Caco-2 (cell line): ENCODE results near the gene CCDC116. TPM values are rescaled to one million over a fixed set of nuclear protein-coding genes. Genes with fewer than 3 reads are reported as not detected.
"Not testable (repeated sequence)": the region's sequence is repeated elsewhere in the genome, so short reads cannot be mapped to it uniquely, and the experiment has no call there.

Experiments
- BruUV-seq: library from RNA; stranded (reverse); fragments of 400-500 nt; replicated peaks from 2 replicates; lab custom pipeline; 2021; lab: Mats Ljungman, UMichigan
- CTCF ChIA-PET: fragments of 300-600 bp; sonication (Branson Sonifier 250); formaldehyde crosslinking; loops from one replicate; lab custom pipeline; 2022; ENCODE audit warnings: antibody characterized with exemption; lab: Charles Lee
- POLR2A ChIA-PET: fragments of 300-600 bp; sonication (Branson Sonifier 250); formaldehyde crosslinking; loops from one replicate; lab custom pipeline; 2022; ENCODE audit warnings: antibody characterized with exemption; lab: Charles Lee
- DNase-seq, 2 experiments: peaks; one replicate each; pipeline versions ENCODE4 v3.0.0 to v3.0.0-alpha.2; 2020 to 2022
- H3K27me3 ChIP-seq: replicated peaks from 2 replicates; pipeline ENCODE4 v1.6.0; 2011; ENCODE audit warnings: low read length; ENCODE audit not compliant: control insufficient read depth, insufficient read depth
- H3K36me3 ChIP-seq: 2 replicates; pipeline ENCODE4 v1.5.1; 2011; ENCODE audit warnings: low read length; ENCODE audit not compliant: control insufficient read depth, insufficient read depth
- H3K4me1 ChIP-seq: fragments of 250-450 bp; sonication (Bioruptor Pico); 2 replicates; pipeline ENCODE4 v1.5.1; 2020; ENCODE audit warnings: mild to moderate bottlenecking
- H3K4me3 ChIP-seq: 2 replicates; pipeline ENCODE4 v1.5.1; 2011; ENCODE audit warnings: low read depth, mild to moderate bottlenecking, control low read depth, low read length
- H3K9me3 ChIP-seq: fragments of 250-450 bp; sonication (Bioruptor Pico); 2 replicates; pipeline ENCODE4 v1.5.1; 2020; ENCODE audit warnings: mild to moderate bottlenecking, moderate library complexity
- H3K27ac Mint-ChIP-seq: one replicate; pipeline ENCODE4 v1.8.0; 2022; ENCODE audit warnings: mixed read lengths; ENCODE audit not compliant: unreplicated experiment
- H3K27me3 Mint-ChIP-seq: one replicate; pipeline ENCODE4 v1.8.0; 2022; ENCODE audit warnings: mixed read lengths; ENCODE audit not compliant: insufficient read depth, unreplicated experiment
- H3K36me3 Mint-ChIP-seq: one replicate; pipeline ENCODE4 v1.8.0; 2022; ENCODE audit warnings: mild to moderate bottlenecking, mixed read lengths; ENCODE audit not compliant: insufficient read depth, unreplicated experiment
- H3K4me1 Mint-ChIP-seq: one replicate; pipeline ENCODE4 v1.8.0; 2022; ENCODE audit warnings: low read depth, mixed read lengths; ENCODE audit not compliant: unreplicated experiment
- H3K4me3 Mint-ChIP-seq: one replicate; pipeline ENCODE4 v1.8.0; 2022; ENCODE audit warnings: mild to moderate bottlenecking, moderate library complexity, mixed read lengths; ENCODE audit not compliant: unreplicated experiment
- H3K9me3 Mint-ChIP-seq: one replicate; pipeline ENCODE4 v1.8.0; 2022; ENCODE audit warnings: mixed read lengths; ENCODE audit not compliant: unreplicated experiment
- intact Hi-C: fragments of 100-400 bp; cut with micrococcal nuclease; formaldehyde crosslinking; loops from one replicate; pipeline ENCODE4 v1.10.0; 2022; ENCODE audit not compliant: unreplicated experiment
- total RNA-seq: library from RNA; stranded (reverse); gene quantifications from 2 replicates; pipeline ENCODE4 v1.2.3, GENCODE V29; 2022
- TF ChIP-seq, protein P1 (sequence below), 2 experiments: fragments of 200-600 bp in 1 of 2; IDR thresholded peaks; 1 replicate in 1 of 2; 2 replicates in 1 of 2; pipeline versions ENCODE4 v1.5.1 to v1.8.0; 2011 to 2022; ENCODE audit warnings: antibody characterized with exemption in 1 of 2, control low read depth in 1 of 2, inconsistent platforms in 1 of 2, low read depth in 1 of 2, low read length in 1 of 2, mild to moderate bottlenecking in 1 of 2, moderate library complexity in 1 of 2; ENCODE audit not compliant: insufficient read depth in 1 of 2, severe bottlenecking in 1 of 2, unreplicated experiment in 1 of 2

CCDC116 gene
- total RNA-seq, 1 experiment from 2014 or later: not detected

DNA sequence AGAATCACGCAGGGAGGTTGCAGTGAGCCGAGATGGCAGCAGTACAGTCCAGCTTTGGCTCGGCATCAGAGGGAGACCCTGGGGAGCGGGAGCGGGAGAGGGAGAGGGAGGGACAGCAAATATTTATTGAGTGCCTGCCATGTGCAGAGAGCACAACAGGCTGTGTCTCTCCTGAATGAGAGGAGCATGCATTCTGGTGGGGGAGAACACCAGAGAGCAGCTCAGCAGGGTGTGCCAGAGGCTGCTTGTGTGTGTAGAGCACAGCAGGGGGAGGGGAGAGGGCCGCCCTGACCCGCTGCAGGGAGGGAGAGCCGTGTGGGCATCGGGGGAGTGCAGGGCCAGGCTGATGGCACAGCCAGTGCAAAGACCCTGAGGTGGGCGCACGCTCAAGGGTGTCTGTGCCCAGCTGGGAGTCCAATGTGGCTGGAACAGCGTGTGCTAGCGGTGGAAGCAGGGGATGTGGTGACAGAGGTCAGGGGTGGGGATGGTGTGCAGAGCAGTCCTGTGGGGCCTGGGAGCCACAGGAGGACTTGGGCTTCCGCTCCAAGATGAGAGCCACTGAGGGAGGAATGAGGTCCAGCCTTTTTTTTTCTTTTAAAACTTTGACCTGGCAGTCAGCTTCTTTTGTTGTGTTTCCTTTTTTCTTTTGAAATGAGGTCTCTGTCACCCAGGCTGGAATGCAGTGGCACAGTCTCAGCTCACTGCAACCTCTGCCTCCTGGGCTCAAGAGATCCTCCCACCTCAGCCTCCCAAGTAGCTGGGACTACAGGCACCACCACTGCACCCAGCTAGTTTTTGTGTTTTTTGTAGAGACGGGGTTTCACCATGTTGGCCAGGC lies 45.3 kb downstream of the CCDC116 start:
- peaks cover 58% of the 10 kb centered on the region for H3K36me3 Mint-ChIP-seq
- intact Hi-C loops: no loop called here
- no peaks in the 10 kb centered on the region for H3K9me3 ChIP-seq
- peaks cover 4% of the 10 kb centered on the region for H3K36me3 ChIP-seq
- H3K4me3 ChIP-seq: no peak overlapping the region
- H3K27me3 Mint-ChIP-seq: no peaks in the 10 kb centered on the region
- POLR2A ChIA-PET: no interaction called here
- H3K4me1 Mint-ChIP-seq: no peaks in the 10 kb centered on the region
- no peaks in the 10 kb centered on the region for H3K4me1 ChIP-seq
- H3K27ac Mint-ChIP-seq: no peak overlapping the region
- H3K9me3 Mint-ChIP-seq: no peaks in the 10 kb centered on the region
- H3K4me3 Mint-ChIP-seq: no peak overlapping the region
- no peaks in the 10 kb centered on the region for H3K27me3 ChIP-seq
- CTCF ChIA-PET: no interaction called here
- DNase-seq: no peak
- TF ChIP-seq, protein P1, sequence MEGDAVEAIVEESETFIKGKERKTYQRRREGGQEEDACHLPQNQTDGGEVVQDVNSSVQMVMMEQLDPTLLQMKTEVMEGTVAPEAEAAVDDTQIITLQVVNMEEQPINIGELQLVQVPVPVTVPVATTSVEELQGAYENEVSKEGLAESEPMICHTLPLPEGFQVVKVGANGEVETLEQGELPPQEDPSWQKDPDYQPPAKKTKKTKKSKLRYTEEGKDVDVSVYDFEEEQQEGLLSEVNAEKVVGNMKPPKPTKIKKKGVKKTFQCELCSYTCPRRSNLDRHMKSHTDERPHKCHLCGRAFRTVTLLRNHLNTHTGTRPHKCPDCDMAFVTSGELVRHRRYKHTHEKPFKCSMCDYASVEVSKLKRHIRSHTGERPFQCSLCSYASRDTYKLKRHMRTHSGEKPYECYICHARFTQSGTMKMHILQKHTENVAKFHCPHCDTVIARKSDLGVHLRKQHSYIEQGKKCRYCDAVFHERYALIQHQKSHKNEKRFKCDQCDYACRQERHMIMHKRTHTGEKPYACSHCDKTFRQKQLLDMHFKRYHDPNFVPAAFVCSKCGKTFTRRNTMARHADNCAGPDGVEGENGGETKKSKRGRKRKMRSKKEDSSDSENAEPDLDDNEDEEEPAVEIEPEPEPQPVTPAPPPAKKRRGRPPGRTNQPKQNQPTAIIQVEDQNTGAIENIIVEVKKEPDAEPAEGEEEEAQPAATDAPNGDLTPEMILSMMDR (IDR thresholded peaks at IDR 0.05; ENCODE audit: insufficient read depth in 1 of 2, low read depth in 1 of 2, low read length in 1 of 2, severe bottlenecking in 1 of 2, unreplicated experiment in 1 of 2): no peak
- no TSS peak for BruUV-seq

DNA sequence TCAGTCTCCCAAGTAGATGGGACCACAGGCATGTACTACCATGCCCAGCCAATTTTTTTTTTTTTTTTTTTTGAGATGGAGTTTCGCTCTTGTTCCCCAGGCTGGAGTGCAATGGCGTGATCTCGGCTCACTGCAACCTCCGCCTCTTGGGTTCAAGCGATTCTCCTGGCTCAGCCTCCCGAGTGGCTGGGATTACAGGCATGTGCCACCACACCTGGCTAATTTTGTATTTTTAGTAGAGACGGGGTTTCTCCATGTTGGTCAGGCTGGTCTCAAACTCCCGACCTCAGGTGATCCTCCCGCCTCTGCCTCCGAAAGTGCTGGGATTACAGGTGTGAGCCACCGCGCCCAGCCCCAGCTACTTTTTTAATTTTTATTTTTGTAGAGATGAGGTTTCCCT lies 46.3 kb downstream of the CCDC116 start:
- H3K9me3 Mint-ChIP-seq, H3K27me3 Mint-ChIP-seq, H3K4me1 ChIP-seq, H3K9me3 ChIP-seq, POLR2A ChIA-PET, H3K36me3 ChIP-seq, H3K4me3 ChIP-seq, CTCF ChIA-PET, H3K27ac Mint-ChIP-seq, DNase-seq, BruUV-seq, H3K4me1 Mint-ChIP-seq, H3K4me3 Mint-ChIP-seq, intact Hi-C loops, H3K27me3 ChIP-seq: not testable (repeated sequence)
- peaks cover 53% of the 10 kb centered on the region for H3K36me3 Mint-ChIP-seq

GRCh38 chr22:21679383-21679782 lies 46.8 kb downstream of the CCDC116 start:
- Histone ChIP-seq H3K36me3 (peaks cover 4% of the 10 kb centered on the region), H3K4me1 (no peaks in the 10 kb centered on the region), H3K9me3 (no peaks in the 10 kb centered on the region), H3K27me3 (no peaks in the 10 kb centered on the region), H3K4me3 (no peak overlapping the region)
- ChIA-PET POLR2A (no interaction called here), CTCF (no interaction called here)
- Mint-ChIP-seq H3K27me3 (no peaks in the 10 kb centered on the region), H3K27ac (no peak overlapping the region), H3K4me3 (no peak overlapping the region), H3K9me3 (no peaks in the 10 kb centered on the region), H3K4me1 (no peaks in the 10 kb centered on the region), H3K36me3 (peaks cover 50% of the 10 kb centered on the region)
- intact Hi-C loops: no loop called here
- no peak for DNase-seq
- no TSS peak for BruUV-seq
- TF ChIP-seq, protein P1 (IDR thresholded peaks at IDR 0.05; ENCODE audit: insufficient read depth in 1 of 2, low read depth in 1 of 2, low read length in 1 of 2, severe bottlenecking in 1 of 2, unreplicated experiment in 1 of 2): no peak
